Liver (tissue), 9 donors: Measurements from ENCODE around the gene THBS1. TPM values are rescaled to one million over a fixed set of nuclear protein-coding genes. Genes with fewer than 3 reads are reported as not detected.

ENCODE experiments used
- DNase-seq: peaks from one replicate; pipeline ENCODE4 v3.0.0-alpha.2; 2017; ENCODE audit warnings: low spot score
- H3K27ac ChIP-seq, 2 donors: one replicate each; pipeline ENCODE4 v1.7.0; 2013; ENCODE audit warnings: inconsistent platforms in 2 of 2, low read length in 2 of 2, control low read depth in 1 of 2, low read depth in 1 of 2, mild to moderate bottlenecking in 1 of 2
- H3K27me3 ChIP-seq, 4 donors: one replicate each; pipeline versions ENCODE4 v1.6.1 to v1.7.0; 2013; ENCODE audit warnings: low read length in 3 of 4, inconsistent platforms in 1 of 4, mild to moderate bottlenecking in 1 of 4, moderate library complexity in 1 of 4; ENCODE audit not compliant: control insufficient read depth in 4 of 4, insufficient read depth in 4 of 4
- H3K36me3 ChIP-seq, 4 donors: one replicate each; pipeline versions ENCODE4 v1.6.1 to v1.7.0; 2013; ENCODE audit warnings: low read length in 3 of 4, mild to moderate bottlenecking in 3 of 4, low read depth in 1 of 4, moderate library complexity in 1 of 4; ENCODE audit not compliant: control insufficient read depth in 4 of 4, insufficient read depth in 3 of 4
- H3K4me1 ChIP-seq, 4 donors: one replicate each; pipeline versions ENCODE4 v1.6.1 to v1.7.0; 2013; ENCODE audit warnings: low read length in 3 of 4, mild to moderate bottlenecking in 3 of 4, moderate library complexity in 1 of 4; ENCODE audit not compliant: control insufficient read depth in 4 of 4, insufficient read depth in 4 of 4
- H3K4me3 ChIP-seq, 3 donors: one replicate each; pipeline versions ENCODE4 v1.6.1 to v1.7.0; 2013; ENCODE audit warnings: low read length in 3 of 3, control low read depth in 1 of 3, low read depth in 1 of 3, mild to moderate bottlenecking in 1 of 3
- H3K9ac ChIP-seq, 2 donors: one replicate each; pipeline ENCODE4 v1.7.0; 2013; ENCODE audit warnings: low read length in 2 of 2, mild to moderate bottlenecking in 2 of 2, moderate library complexity in 2 of 2, control low read depth in 1 of 2, low read depth in 1 of 2
- H3K9me3 ChIP-seq, 4 donors: one replicate each; pipeline versions ENCODE4 v1.6.1 to v1.7.0; 2013; ENCODE audit warnings: low read length in 3 of 4; ENCODE audit not compliant: control insufficient read depth in 4 of 4
- ATF3 ChIP-seq: IDR thresholded peaks from 2 replicates; pipeline ENCODE4 v1.6.1; 2016; ENCODE audit warnings: antibody characterized with exemption
- CTCF ChIP-seq: fragments of 150-350 bp; IDR thresholded peaks from 2 replicates; pipeline ENCODE4 v1.5.1; 2017; ENCODE audit warnings: improper control_type of control experiment, low read depth, low read length; ENCODE audit not compliant: missing input control
- GABPA ChIP-seq, 2 donors: IDR thresholded peaks in 1 of 2; conservative IDR thresholded peaks in 1 of 2; 2 replicates each; pipeline ENCODE4 v1.6.1; 2016; ENCODE audit warnings: antibody characterized with exemption in 2 of 2, mild to moderate bottlenecking in 1 of 2, moderate library complexity in 1 of 2
- HNF4A ChIP-seq, 2 donors: conservative IDR thresholded peaks; 2 replicates each; pipeline ENCODE4 v1.6.1; 2016; ENCODE audit warnings: antibody characterized with exemption in 2 of 2, mild to moderate bottlenecking in 2 of 2
- REST ChIP-seq: IDR thresholded peaks from 2 replicates; pipeline ENCODE4 v1.6.1; 2016; ENCODE audit warnings: antibody characterized with exemption, mild to moderate bottlenecking
- TAF1 ChIP-seq: conservative IDR thresholded peaks from 2 replicates; pipeline ENCODE4 v1.6.1; 2016; ENCODE audit warnings: antibody characterized with exemption, mild to moderate bottlenecking
- YY1 ChIP-seq: IDR thresholded peaks from 2 replicates; pipeline ENCODE4 v1.6.1; 2016; ENCODE audit warnings: antibody characterized with exemption, mild to moderate bottlenecking
- WGBS: extraction: QIAGEN DNeasy Blood & Tissue Kit; methylation state at CpG from one replicate; pipeline ENCODE4 v1.1.7; 2013; 5-methylcytosine and 5-hydroxymethylcytosine counted together
- polyA plus RNA-seq, 2 donors: library from polyadenylated mRNA; stranded (reverse) in 1 of 2; unstranded in 1 of 2; fragments of 200-250 nt in 1 of 2; fragments of >200 nt in 1 of 2; fragmentation: Nextera tagmentation in 1 of 2; extraction: Ambion mirVana in 1 of 2; gene quantifications; one replicate each; pipeline versions ENCODE4 v1.2.1 to v1.2.3, GENCODE V29; 2013 to 2015
- total RNA-seq, 2 donors: library from RNA; depleted of rRNA; stranded (reverse); fragments of >200 nt; gene quantifications; one replicate each; pipeline ENCODE4 v1.2.3, GENCODE V29; 2014
- donor health status: healthy.
- donor health status: healthy.
- donor health status: healthy.
- donor health status: healthy.
- donor health status: healthy.

THBS1 gene
- total and polyA plus RNA-seq, 4 donors: 8.9 to 73.6 (median 22.6) TPM

- Histone ChIP-seq H3K4me3 (no peak overlapping the region), H3K36me3 (peaks cover 0 to 82% (median 31%) of the 10 kb centered on the region in 4 donors), H3K27me3 (no peaks in the 10 kb centered on the region), H3K9ac (no peak overlapping the region), H3K9me3 (no peaks in the 10 kb centered on the region), H3K27ac (no peak overlapping the region), H3K4me1 (peaks cover 2 to 35% (median 22%) of the 10 kb centered on the region in 4 donors)
- 93% methylated on average over 13 of the region's 13 CpGs for WGBS
- no peak for TF ChIP-seq HNF4A (conservative IDR thresholded peaks at IDR 0.05)
- no peak for TF ChIP-seq YY1
- no peak for TF ChIP-seq TAF1
- TF ChIP-seq REST: no peak
- DNase-seq: no peak
These were observed 9.2 kb downstream of the THBS1 start for GRCh38 chr15:39589815-39590644.

GRCh38 chr15:39591141-39591895 lies 10.4 kb downstream of the THBS1 start:
- WGBS: 84% methylated on average over 11 of the region's 11 CpGs
- H3K4me1 ChIP-seq: peaks cover 2 to 25% (median 16%) of the 10 kb centered on the region in 4 donors
- H3K9me3 ChIP-seq: no peaks in the 10 kb centered on the region
- H3K9ac ChIP-seq: no peak overlapping the region
- H3K27ac ChIP-seq: no peak overlapping the region
- peaks cover 0 to 83% (median 29%) of the 10 kb centered on the region in 4 donors for H3K36me3 ChIP-seq
- no peak for DNase-seq
- H3K4me3 ChIP-seq: no peak overlapping the region
- no peak for TF ChIP-seq ATF3
- TF ChIP-seq GABPA (IDR thresholded peaks at IDR 0.05 in 1 of 2, conservative IDR thresholded peaks at IDR 0.05 in 1 of 2): no peak
- H3K27me3 ChIP-seq: no peaks in the 10 kb centered on the region

- Histone ChIP-seq H3K27ac (no peak overlapping the region), H3K4me3 (no peak overlapping the region), H3K9ac (no peak overlapping the region), H3K27me3 (no peaks in the 10 kb centered on the region), H3K4me1 (peaks cover 2 to 19% (median 15%) of the 10 kb centered on the region in 4 donors), H3K9me3 (no peaks in the 10 kb centered on the region), H3K36me3 (peaks cover 0 to 83% (median 29%) of the 10 kb centered on the region in 4 donors)
- TF ChIP-seq CTCF: no peak
- DNase-seq: no peak
- 79% methylated on average over 2 of the region's 2 CpGs for WGBS
These were observed 11.0 kb downstream of the THBS1 start for GRCh38 chr15:39591896-39592315.
